HL-60/S4 treated with retinoic acid at 250 ng/mL for 4 days and 3 days (cell line): ENCODE measurements around the gene TENT4A.

Experiments
- in situ Hi-C: fragments of 300-500 bp; cut with MboI; formaldehyde crosslinking; loops from 2 replicates; pipeline ENCODE4 v1.7.0; 2022; ENCODE audit warnings: low sequenced_read_pairs

TENT4A gene

GRCh38 chr5:6731465-6732237, 18.4 kb downstream of the TENT4A start:
- in situ Hi-C loops, result no loop called here

GRCh38 chr5:6732634-6733410, 19.6 kb downstream of the TENT4A start:
- in situ Hi-C loops, result no loop called here

GRCh38 chr5:6733411-6734242, 20.4 kb downstream of the TENT4A start:
- in situ Hi-C loops, result no loop called here

GRCh38 chr5:6734243-6734700, 21.0 kb downstream of the TENT4A start:
- in situ Hi-C loops, result no loop called here

- in situ Hi-C loops, result no loop called here
Measured at GRCh38 chr5:6734781-6735180, 21.5 kb downstream of the TENT4A start.

- in situ Hi-C loops, result no loop called here
Measured at GRCh38 chr5:6736106-6736505, 22.9 kb downstream of the TENT4A start.

GRCh38 chr5:6736524-6737042, 23.4 kb downstream of the TENT4A start:
- in situ Hi-C loops, result no loop called here

GRCh38 chr5:6737043-6737941, 24.1 kb downstream of the TENT4A start:
- in situ Hi-C loops, result no loop called here

GRCh38 chr5:6739603-6740002, 26.4 kb downstream of the TENT4A start:
- in situ Hi-C loops, result no loop called here

- in situ Hi-C loops, result no loop called here
Measured at GRCh38 chr5:6740586-6741150, 27.4 kb downstream of the TENT4A start.

GRCh38 chr5:6742081-6742758, 29.0 kb downstream of the TENT4A start:
- in situ Hi-C loops, result no loop called here

- in situ Hi-C loops, result no loop called here
Measured at GRCh38 chr5:6743161-6743560, 29.9 kb downstream of the TENT4A start.

- in situ Hi-C loops, result no loop called here
Measured at GRCh38 chr5:6744841-6745705, 31.8 kb downstream of the TENT4A start.

- in situ Hi-C loops, result no loop called here
Measured at GRCh38 chr5:6745706-6746222, 32.5 kb downstream of the TENT4A start.

- in situ Hi-C loops, result no loop called here
Measured at GRCh38 chr5:6746244-6746643, 33.0 kb downstream of the TENT4A start.

GRCh38 chr5:6747103-6747502, 33.9 kb downstream of the TENT4A start:
- in situ Hi-C loops, result no loop called here

GRCh38 chr5:6748142-6748541, 34.9 kb downstream of the TENT4A start:
- in situ Hi-C loops, result no loop called here
